ENCODE data around the gene SLC15A3. TPM values are rescaled to one million over a fixed set of nuclear protein-coding genes. Genes with fewer than 3 reads are reported as not detected.

SLC15A3 gene
- total RNA-seq, 1 experiment from 2014 or later = 10.2 TPM

- ChIA-PET CTCF (interaction anchor here (0.6 kb wide), 1 partner anchor 11 kb away, joined by 9 read pairs; no protein-coding TSS in a partner anchor), POLR2A (no interaction called here)
- Mint-ChIP-seq H3K4me3 (no peak overlapping the region), H3K9me3 (peaks cover 4% of the 10 kb centered on the region; the same call in 1 of the 2 replicates), H3K36me3 (no peaks in the 10 kb centered on the region), H3K27me3 (ENCODE audit: low read depth) (peaks cover 8% of the 10 kb centered on the region; the same call in 1 of the 2 replicates), H3K27ac (no peak overlapping the region), H3K4me1 (no peaks in the 10 kb centered on the region)
- no peak for DNase-seq (ENCODE audit: low spot score)
- ATAC-seq = no peak
- TF ChIP-seq ZNF121 (CRISPR knock-in tag; IDR thresholded peaks at IDR 0.05) = no peak
- TF ChIP-seq JUN (CRISPR knock-in tag; IDR thresholded peaks at IDR 0.05) = no peak
- no peak for TF ChIP-seq ETV6 (CRISPR knock-in tag; IDR thresholded peaks at IDR 0.05)
- TF ChIP-seq E2F5 (CRISPR knock-in tag; IDR thresholded peaks at IDR 0.05) = no peak
- TF ChIP-seq NFYB (CRISPR knock-in tag; conservative IDR thresholded peaks at IDR 0.05; ENCODE audit: low read depth) = no peak
- no peak for TF ChIP-seq RORB (CRISPR knock-in tag; IDR thresholded peaks at IDR 0.05)
- TF ChIP-seq ESRRA (CRISPR knock-in tag; IDR thresholded peaks at IDR 0.05; ENCODE audit: borderline replicate concordance) = no peak
- TF ChIP-seq FOXK1 (CRISPR knock-in tag; IDR thresholded peaks at IDR 0.05) = no peak
- TF ChIP-seq SP1 (CRISPR knock-in tag; conservative IDR thresholded peaks at IDR 0.05) = no peak
- TF ChIP-seq ZSCAN18 (CRISPR knock-in tag; IDR thresholded peaks at IDR 0.05) = no peak
- TF ChIP-seq TEAD4 (CRISPR knock-in tag; IDR thresholded peaks at IDR 0.05) = no peak
These were observed 21.7 kb upstream of the SLC15A3 start for GRCh38 chr11:60973699-60974098.

- H3K9me3 Mint-ChIP-seq = peaks cover 13% of the 10 kb centered on the region
- POLR2A ChIA-PET = no interaction called here
- peaks cover 9% of the 10 kb centered on the region for H3K27me3 Mint-ChIP-seq (ENCODE audit: low read depth)
- peaks cover 6% of the 10 kb centered on the region for H3K36me3 Mint-ChIP-seq
- DNase-seq (ENCODE audit: low spot score) = no peak
- ATAC-seq = no peak
- TF ChIP-seq ZNF138 (CRISPR knock-in tag; conservative IDR thresholded peaks at IDR 0.05) = no peak
- no peak for TF ChIP-seq FOXP1 (CRISPR knock-in tag; IDR thresholded peaks at IDR 0.05; ENCODE audit: borderline replicate concordance)
- TF ChIP-seq MAX (CRISPR knock-in tag; IDR thresholded peaks at IDR 0.05) = no peak
- TF ChIP-seq JAZF1 (CRISPR knock-in tag; IDR thresholded peaks at IDR 0.05) = no peak
- TF ChIP-seq USF1 (CRISPR knock-in tag; IDR thresholded peaks at IDR 0.05) = no peak
- TF ChIP-seq GTF2I (CRISPR knock-in tag; conservative IDR thresholded peaks at IDR 0.05) = no peak
- no peak for TF ChIP-seq IRF1 (CRISPR knock-in tag; IDR thresholded peaks at IDR 0.05)
- H3K4me1 Mint-ChIP-seq = no peaks in the 10 kb centered on the region
- no peak overlapping the region for H3K4me3 Mint-ChIP-seq
- CTCF ChIA-PET = interaction anchor here (1.0 kb wide), 1 partner anchor 169 kb away, joined by 4 read pairs; no protein-coding TSS in a partner anchor
- no peak overlapping the region for H3K27ac Mint-ChIP-seq
These were observed 20.4 kb upstream of the SLC15A3 start for GRCh38 chr11:60972182-60973030.

GRCh38 chr11:60971520-60971919, 19.5 kb upstream of the SLC15A3 start, which contains the start of gene CD6:
Gene CD6 (plus strand): TSS chr11:60971680. CDS start chr11:60971866, 186 bp downstream.
- H3K36me3 Mint-ChIP-seq = peaks cover 6% of the 10 kb centered on the region
- DNase-seq (ENCODE audit: low spot score) (no peak), ATAC-seq (no peak)
- ChIA-PET CTCF (interaction anchor here (0.6 to 1.6 kb wide), 3 partner anchors 13 to 1090 kb away, joined by 3 to 4 read pairs (median 4); no protein-coding TSS in a partner anchor), POLR2A (no interaction called here)
- H3K9me3 Mint-ChIP-seq = peaks cover 18% of the 10 kb centered on the region
- peaks cover 11% of the 10 kb centered on the region for H3K27me3 Mint-ChIP-seq (ENCODE audit: low read depth)
- H3K4me3 Mint-ChIP-seq = no peak within 1 kb of the TSS
- H3K27ac Mint-ChIP-seq = no peak within 1 kb of the TSS
- H3K4me1 Mint-ChIP-seq = no peaks in the 10 kb centered on the region
- TF ChIP-seq MXD4 (CRISPR knock-in tag; IDR thresholded peaks at IDR 0.05; ENCODE audit: borderline replicate concordance) = no peak
- TF ChIP-seq ZMAT4 (CRISPR knock-in tag; IDR thresholded peaks at IDR 0.05) = no peak
- no peak for TF ChIP-seq MAX (CRISPR knock-in tag; IDR thresholded peaks at IDR 0.05)
